ENCODE measurements around the gene ARPC5L.

The ARPC5L gene

GRCh38 chr9:124868511-124869465 is 6.9 kb downstream of the ARPC5L start:
- peak; percentile 91 to 92 for DNase-seq

GRCh38 chr9:124869466-124869985 is 7.6 kb downstream of the ARPC5L start:
- peak in 1 of 2 donors; percentile 44 for DNase-seq

- peak; percentile 85 to 89 for DNase-seq
These were observed 8.1 kb downstream of the ARPC5L start for GRCh38 chr9:124869986-124870560.

- no peak for DNase-seq
These were observed 8.8 kb downstream of the ARPC5L start for GRCh38 chr9:124870723-124871122.

- no peak for DNase-seq
These were observed 9.2 kb downstream of the ARPC5L start for GRCh38 chr9:124871156-124871561.

GRCh38 chr9:124873664-124874063 is 11.7 kb downstream of the ARPC5L start:
- DNase-seq: no peak

- no peak for DNase-seq
These were observed 13.6 kb downstream of the ARPC5L start for GRCh38 chr9:124875501-124875900.

GRCh38 chr9:124877021-124877782 is 15.3 kb downstream of the ARPC5L start:
- no peak for DNase-seq

- no peak for DNase-seq
These were observed 16.1 kb downstream of the ARPC5L start for GRCh38 chr9:124878021-124878420.

GRCh38 chr9:124878518-124878917 is 16.6 kb downstream of the ARPC5L start:
- DNase-seq: no peak

GRCh38 chr9:124879226-124879625 is 17.3 kb downstream of the ARPC5L start:
- DNase-seq: no peak

- no peak for DNase-seq
These were observed 18.6 kb downstream of the ARPC5L start for GRCh38 chr9:124880501-124880900.

- no peak for DNase-seq
These were observed 19.3 kb downstream of the ARPC5L start for GRCh38 chr9:124881138-124881743.

- no peak for DNase-seq
These were observed 20.3 kb downstream of the ARPC5L start for GRCh38 chr9:124882231-124882630.

- no peak for DNase-seq
These were observed 22.4 kb downstream of the ARPC5L start for GRCh38 chr9:124884376-124884775.

GRCh38 chr9:124885551-124885950 is 23.6 kb downstream of the ARPC5L start:
- no peak for DNase-seq

- no peak for DNase-seq
These were observed 24.5 kb downstream of the ARPC5L start for GRCh38 chr9:124886461-124886860.

GRCh38 chr9:124886866-124887492 is 25.0 kb downstream of the ARPC5L start:
- DNase-seq: no peak

GRCh38 chr9:124887832-124888231 is 25.9 kb downstream of the ARPC5L start:
- DNase-seq: no peak

- DNase-seq: no peak
These were observed 27.1 kb downstream of the ARPC5L start for GRCh38 chr9:124889006-124889405.

GRCh38 chr9:124890179-124890578 is 28.2 kb downstream of the ARPC5L start:
- no peak for DNase-seq

GRCh38 chr9:124894035-124894740 is 32.3 kb downstream of the ARPC5L start:
- DNase-seq: no peak
